ENCODE results near the gene CUEDC1. TPM values are rescaled to one million over a fixed set of nuclear protein-coding genes. Genes with fewer than 3 reads are reported as not detected.

Gene CUEDC1, protein sequence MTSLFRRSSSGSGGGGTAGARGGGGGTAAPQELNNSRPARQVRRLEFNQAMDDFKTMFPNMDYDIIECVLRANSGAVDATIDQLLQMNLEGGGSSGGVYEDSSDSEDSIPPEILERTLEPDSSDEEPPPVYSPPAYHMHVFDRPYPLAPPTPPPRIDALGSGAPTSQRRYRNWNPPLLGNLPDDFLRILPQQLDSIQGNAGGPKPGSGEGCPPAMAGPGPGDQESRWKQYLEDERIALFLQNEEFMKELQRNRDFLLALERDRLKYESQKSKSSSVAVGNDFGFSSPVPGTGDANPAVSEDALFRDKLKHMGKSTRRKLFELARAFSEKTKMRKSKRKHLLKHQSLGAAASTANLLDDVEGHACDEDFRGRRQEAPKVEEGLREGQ
- total RNA-seq, result 10 to 100 TPM in 3 of 4 donors, 1 to 10 TPM in 1; 7.5 to 14.3 (median 12.7) TPM

DNA sequence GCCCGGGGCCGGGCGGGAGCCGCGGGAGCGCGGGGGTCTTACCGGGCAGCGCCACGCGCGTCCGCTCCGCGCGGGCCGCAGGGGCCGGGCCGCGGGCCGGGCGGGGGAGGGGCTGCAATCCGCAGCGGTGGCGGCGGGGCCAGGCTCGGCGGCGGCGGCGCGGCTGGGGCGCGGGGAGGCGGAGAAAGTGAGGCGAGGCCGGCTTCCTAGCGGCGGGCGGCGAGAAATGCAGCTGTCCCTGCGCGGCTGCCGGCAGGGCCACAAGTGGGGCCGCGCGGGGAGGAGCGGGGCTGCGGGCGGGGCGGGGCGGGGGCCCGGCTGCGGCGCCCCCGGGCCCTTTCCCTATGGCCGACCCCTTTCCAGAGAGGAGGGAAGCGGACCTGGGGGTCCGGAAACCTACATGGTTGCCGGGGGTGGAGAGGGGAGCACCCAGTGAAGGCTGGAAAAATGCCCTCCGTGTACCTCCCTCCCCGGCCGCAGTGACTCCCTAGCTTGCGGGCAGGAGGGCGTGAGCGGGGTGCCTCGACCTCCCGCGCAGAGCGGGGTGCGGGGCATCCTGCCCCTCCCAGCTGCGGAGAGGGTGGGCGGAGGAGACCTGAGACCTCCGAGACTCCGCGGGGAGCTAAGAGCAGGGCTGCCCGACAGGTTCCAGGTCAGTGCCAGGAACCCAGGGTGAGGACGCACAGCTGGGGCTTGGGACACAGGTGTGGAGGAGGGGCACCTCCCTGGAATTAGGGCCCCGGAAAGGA is at the start of gene CUEDC1:
TSS of gene CUEDC1 (minus strand) at position 230 of the 749 bp plus-strand sequence. CDS start 69,848 bp downstream, outside the sequence.
- no peak for TF ChIP-seq POLR2A (IDR thresholded peaks at IDR 0.05)
- TF ChIP-seq, protein P1, sequence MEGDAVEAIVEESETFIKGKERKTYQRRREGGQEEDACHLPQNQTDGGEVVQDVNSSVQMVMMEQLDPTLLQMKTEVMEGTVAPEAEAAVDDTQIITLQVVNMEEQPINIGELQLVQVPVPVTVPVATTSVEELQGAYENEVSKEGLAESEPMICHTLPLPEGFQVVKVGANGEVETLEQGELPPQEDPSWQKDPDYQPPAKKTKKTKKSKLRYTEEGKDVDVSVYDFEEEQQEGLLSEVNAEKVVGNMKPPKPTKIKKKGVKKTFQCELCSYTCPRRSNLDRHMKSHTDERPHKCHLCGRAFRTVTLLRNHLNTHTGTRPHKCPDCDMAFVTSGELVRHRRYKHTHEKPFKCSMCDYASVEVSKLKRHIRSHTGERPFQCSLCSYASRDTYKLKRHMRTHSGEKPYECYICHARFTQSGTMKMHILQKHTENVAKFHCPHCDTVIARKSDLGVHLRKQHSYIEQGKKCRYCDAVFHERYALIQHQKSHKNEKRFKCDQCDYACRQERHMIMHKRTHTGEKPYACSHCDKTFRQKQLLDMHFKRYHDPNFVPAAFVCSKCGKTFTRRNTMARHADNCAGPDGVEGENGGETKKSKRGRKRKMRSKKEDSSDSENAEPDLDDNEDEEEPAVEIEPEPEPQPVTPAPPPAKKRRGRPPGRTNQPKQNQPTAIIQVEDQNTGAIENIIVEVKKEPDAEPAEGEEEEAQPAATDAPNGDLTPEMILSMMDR (IDR thresholded peaks at IDR 0.05), result no peak
- 2% methylated on average over 20 to 66 of the region's 79 CpGs for WGBS, 2 donors
- H3K4me3 ChIP-seq (ENCODE audit: low read depth, poor library complexity, severe bottlenecking), result peak within 1 kb of the TSS; percentile 74
- intact Hi-C loops (cut with DNase I; ENCODE audit: low total_unique reads), result no loop called here
- DNase-seq (ENCODE audit: low spot score in 2 of 2), result peak in 1 of 2 donors; percentile 94

DNA sequence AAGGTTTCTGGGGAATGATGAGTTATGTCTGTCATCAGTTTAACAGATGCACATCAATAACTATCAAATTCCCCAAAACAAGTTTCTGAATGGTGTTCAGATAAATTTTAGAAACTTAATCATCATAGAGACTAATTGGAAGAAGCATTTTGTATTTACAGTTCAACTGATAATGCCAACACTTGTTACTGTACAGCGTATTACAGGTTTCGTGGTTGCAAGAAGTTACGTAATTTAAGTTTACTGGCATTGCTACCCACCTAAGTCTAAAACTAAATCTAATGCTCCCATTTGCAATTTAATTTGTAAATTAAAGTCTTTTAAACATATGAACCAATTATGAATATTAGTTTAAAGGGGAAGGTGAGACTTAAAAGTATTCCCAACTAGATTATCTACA is 48.8 kb upstream of the CUEDC1 start:
- no peak for TF ChIP-seq POLR2A (IDR thresholded peaks at IDR 0.05)
- TF ChIP-seq, protein P1 (IDR thresholded peaks at IDR 0.05), result no peak
- WGBS, 2 donors, result 69 to 85% methylated on average over 3 of the region's 3 CpGs
- no peak overlapping the region for H3K4me3 ChIP-seq (ENCODE audit: low read depth, poor library complexity, severe bottlenecking)
- intact Hi-C loops (cut with DNase I; ENCODE audit: low total_unique reads), result no loop called here
- DNase-seq (ENCODE audit: low spot score in 2 of 2), result no peak

DNA sequence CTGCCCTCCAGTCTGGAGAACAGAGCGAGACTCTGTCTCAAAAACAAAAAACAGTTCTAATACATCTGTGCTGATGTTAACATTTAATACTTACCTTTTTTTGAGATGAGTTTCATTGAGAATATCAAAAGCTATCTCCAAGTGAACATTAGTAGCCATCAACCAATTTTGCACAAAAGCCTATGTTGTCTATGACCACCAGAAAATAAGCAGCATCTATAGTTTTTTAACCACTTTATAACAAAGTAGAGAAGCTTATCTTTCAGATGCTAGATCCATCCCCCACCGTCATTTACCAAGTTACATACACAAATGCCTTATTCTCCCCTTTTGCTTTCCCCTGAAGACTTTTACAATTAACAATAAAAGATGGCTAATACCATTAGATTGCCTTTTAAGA is 47.8 kb upstream of the CUEDC1 start:
- no peak for DNase-seq (ENCODE audit: low spot score in 2 of 2)
- intact Hi-C loops (cut with DNase I; ENCODE audit: low total_unique reads), result no loop called here
- WGBS, 2 donors, result 84 to 90% methylated on average over 2 of the region's 2 CpGs
- no peak overlapping the region for H3K4me3 ChIP-seq (ENCODE audit: low read depth, poor library complexity, severe bottlenecking)
- TF ChIP-seq, protein P1 (IDR thresholded peaks at IDR 0.05), result no peak
- TF ChIP-seq POLR2A (IDR thresholded peaks at IDR 0.05), result no peak

DNA sequence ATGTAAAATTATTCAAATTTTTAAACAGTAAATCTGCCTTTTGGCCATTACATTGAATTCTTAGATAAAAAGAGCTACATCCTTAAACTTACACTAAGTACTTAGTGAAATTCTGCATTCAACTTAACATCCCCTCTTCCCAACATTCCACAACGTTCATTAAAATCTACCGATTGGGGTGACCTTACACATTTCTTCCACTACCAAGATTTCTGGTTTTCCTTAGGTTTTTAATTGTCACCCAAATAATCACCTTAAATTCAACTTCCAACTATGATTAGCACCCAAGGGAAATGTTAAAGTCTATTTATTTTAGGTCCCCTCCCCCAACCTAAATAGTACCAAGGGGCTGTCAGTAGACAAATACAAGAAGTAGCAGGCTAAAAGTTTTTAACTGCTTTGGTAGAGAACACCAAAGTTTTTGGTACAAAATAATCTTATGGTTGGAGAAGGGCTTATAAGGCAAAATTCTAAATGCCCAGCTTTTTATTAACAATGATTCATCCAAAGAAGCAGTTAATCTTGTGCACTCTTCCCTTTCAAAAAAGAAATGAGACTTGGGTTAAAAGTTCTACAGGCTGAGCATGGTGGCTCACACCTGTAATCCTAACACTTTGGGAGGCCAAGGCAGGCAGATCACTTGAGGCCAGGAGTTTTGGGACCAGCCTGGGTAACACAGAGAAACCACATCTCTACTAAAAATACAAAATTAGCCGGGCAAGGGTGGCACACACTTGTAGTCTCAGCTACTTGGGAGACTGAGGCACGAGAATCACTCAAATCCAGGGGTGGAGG is 47.1 kb upstream of the CUEDC1 start:
- no peak for DNase-seq (ENCODE audit: low spot score in 2 of 2)
- no peak overlapping the region for H3K4me3 ChIP-seq (ENCODE audit: low read depth, poor library complexity, severe bottlenecking)
- 74 to 75% methylated on average over 4 of the region's 4 CpGs for WGBS, 2 donors
- intact Hi-C loops (cut with DNase I; ENCODE audit: low total_unique reads), result no loop called here
- no peak for TF ChIP-seq POLR2A (IDR thresholded peaks at IDR 0.05)
- TF ChIP-seq, protein P1 (IDR thresholded peaks at IDR 0.05), result no peak

DNA sequence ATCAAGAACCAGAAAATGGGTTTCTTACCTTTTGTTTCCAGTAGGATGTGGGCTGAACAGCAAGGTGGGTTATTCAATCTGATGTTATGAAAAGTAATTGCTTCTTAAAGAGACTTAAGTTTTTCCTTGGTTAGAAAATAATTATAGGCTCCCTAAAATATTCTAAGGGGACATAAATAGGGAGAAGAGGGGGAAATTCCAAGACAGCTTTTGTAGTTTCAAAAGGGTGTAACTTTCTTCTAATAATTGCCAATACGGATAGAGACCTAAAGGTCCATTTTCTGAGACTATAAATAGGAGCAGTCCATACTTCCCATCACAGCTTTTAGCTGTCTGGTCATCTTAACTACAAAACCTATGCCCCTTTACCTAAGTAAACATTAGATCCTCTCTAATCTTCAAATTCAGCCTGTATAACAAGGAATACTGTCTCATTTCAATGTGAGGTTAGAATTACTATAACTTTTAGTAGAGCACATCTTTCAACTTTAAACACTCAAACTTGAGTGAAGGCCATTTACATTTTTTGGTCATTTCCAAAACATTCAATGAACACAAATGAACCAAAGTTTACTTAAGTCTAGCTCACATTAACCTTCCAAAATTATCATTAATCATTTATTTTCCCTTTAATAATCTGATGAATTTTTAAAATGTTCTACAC is 46.4 kb upstream of the CUEDC1 start:
- intact Hi-C loops (cut with DNase I; ENCODE audit: low total_unique reads), result no loop called here
- 40 to 47% methylated on average over 1 of the region's 1 CpG for WGBS, 2 donors
- no peak for TF ChIP-seq POLR2A (IDR thresholded peaks at IDR 0.05)
- TF ChIP-seq, protein P1 (IDR thresholded peaks at IDR 0.05), result no peak
- DNase-seq (ENCODE audit: low spot score in 2 of 2), result no peak
- H3K4me3 ChIP-seq (ENCODE audit: low read depth, poor library complexity, severe bottlenecking), result no peak overlapping the region

All from lower leg skin (tissue), 4 donors.